ENCODE measurements around the gene CORIN.

- TF ChIP-seq POLR2AphosphoS5 (IDR thresholded peaks at IDR 0.05; ENCODE audit: insufficient read depth, low read depth, low read length): no peak
- no peak for TF ChIP-seq CTCF (IDR thresholded peaks at IDR 0.05; ENCODE audit: extremely low read depth in 1 of 2, insufficient read depth in 1 of 2, low read depth in 1 of 2, low read length in 2 of 2)
- TF ChIP-seq POLR2A (IDR thresholded peaks at IDR 0.05; ENCODE audit: low read depth, low read length): no peak
- no peak for TF ChIP-seq MAX (IDR thresholded peaks at IDR 0.05; ENCODE audit: insufficient read depth, insufficient read length)
- TF ChIP-seq EZH2 (IDR thresholded peaks at IDR 0.05; ENCODE audit: borderline replicate concordance, low read depth, low read length, severe bottlenecking): no peak
Measured at GRCh38 chr4:47661741-47662140, 176.1 kb downstream of the CORIN start.
